Stomach (tissue), 4 donors: ENCODE results near the gene SELL.
"Not testable (repeated sequence)": the region's sequence is repeated elsewhere in the genome, so short reads cannot be mapped to it uniquely, and the experiment has no call there.

Source experiments
- CTCF ChIP-seq, 7 experiments: fragments of 450-650 bp in 4 of 7; fragments of 200-600 bp in 3 of 7; sonication (generic) in 3 of 7; IDR thresholded peaks; one replicate each; pipeline ENCODE4 v1.5.1; 2016 to 2019; ENCODE audit warnings: antibody characterized with exemption in 7 of 7, control low read depth in 2 of 7, mild to moderate bottlenecking in 1 of 7
- POLR2AphosphoS5 ChIP-seq, 3 donors: sonication (generic); formaldehyde crosslinking; IDR thresholded peaks; one replicate each; pipeline ENCODE4 v1.6.1; 2016; ENCODE audit warnings: antibody characterized with exemption in 3 of 3

DNA sequence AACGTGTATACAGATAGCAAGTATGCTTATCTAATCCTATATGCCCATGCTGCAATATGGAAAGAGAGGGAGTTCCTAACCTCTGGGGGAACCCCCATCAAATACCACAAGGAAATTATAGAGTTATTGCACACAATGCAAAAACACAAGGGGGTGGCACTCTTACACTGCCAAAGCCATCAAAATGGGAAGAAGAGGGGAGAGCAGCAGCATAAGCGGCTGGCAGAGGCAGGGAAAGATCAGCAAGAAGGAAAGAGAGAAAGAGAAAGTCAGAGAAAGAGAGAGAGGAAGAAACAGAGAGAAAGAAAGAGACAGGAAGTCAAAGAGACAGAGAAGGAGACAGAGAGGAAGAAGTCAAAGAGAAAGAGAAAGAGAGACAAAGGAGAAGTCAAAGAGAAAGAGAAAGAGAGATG, 44.2 kb downstream of the SELL start:
- not testable (repeated sequence) for TF ChIP-seq CTCF, POLR2AphosphoS5 (IDR thresholded peaks at IDR 0.05)
